ENCODE measurements around the gene ATRNL1.
A peak's percentile ranks its signal among the peaks of the same experiment; 100 is the strongest.
"Not testable (repeated sequence)": the region's sequence is repeated elsewhere in the genome, so short reads cannot be mapped to it uniquely, and the experiment has no call there.

Gene ATRNL1

DNA sequence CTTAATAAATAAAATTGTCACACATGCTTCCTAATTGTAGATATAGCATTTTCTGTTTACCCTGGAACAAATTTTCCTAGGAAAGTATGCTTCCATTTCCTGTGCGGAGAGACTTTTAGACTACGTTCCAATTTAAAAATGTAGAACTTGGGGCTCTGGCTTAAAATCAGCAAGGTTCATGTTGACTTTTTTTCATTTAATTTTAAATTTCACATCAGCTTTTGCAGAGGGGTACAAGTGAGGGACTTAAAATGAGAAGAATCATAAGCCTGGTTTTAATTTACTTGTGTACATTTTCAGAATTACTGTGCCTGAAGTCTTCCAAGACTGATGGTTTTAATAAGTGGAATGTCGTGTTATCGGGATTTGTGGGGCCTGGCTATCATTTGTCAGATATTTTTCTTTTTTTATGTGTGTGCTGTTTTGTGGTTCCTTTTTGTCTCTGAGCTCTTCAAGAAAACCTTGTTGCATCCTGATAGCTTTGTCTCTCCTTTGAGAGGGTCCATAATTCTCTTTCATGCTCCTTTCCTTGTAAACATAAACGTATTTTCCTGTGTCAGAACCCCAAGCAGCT, 8.8 kb upstream of the ATRNL1 start:
- H3K4me1 ChIP-seq (ENCODE audit: control insufficient read depth, insufficient read depth, low read length) = no peaks in the 10 kb centered on the region
- no peak overlapping the region for H3K4me3 ChIP-seq (ENCODE audit: insufficient read depth, low read depth, low read length)
- no peaks in the 10 kb centered on the region for H3K36me3 ChIP-seq (ENCODE audit: control insufficient read depth, insufficient read depth, low read length)
- no peaks in the 10 kb centered on the region for H3K27me3 ChIP-seq (ENCODE audit: control insufficient read depth, insufficient read depth, low read length, poor library complexity, severe bottlenecking)
- no peaks in the 10 kb centered on the region for H3K9me3 ChIP-seq (ENCODE audit: control insufficient read depth, low read length)
- no peak overlapping the region for H3K27ac ChIP-seq (ENCODE audit: insufficient read depth, low read depth, low read length, poor library complexity, severe bottlenecking)
- 95 to 97% methylated on average over 4 to 5 of the region's 5 CpGs for WGBS, 2 experiments

DNA sequence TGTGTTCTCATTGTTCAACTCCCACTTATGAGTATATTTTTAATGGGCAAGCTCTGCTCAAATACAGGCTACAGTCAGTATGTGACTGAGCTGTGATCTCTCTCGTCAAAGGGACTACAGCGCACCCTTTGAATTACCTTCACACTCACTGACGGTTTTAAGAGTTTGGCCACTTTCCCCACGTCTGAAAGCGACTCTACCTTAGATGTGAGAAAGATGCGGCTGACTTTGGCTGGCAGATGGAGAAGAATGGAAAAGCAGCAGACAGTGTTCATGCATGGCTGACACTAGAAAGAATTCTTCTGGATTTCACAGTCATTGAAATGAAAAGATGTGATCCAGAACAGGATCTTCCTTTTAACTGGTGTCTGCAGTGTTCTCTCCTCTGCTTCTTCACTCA, 2.0 kb upstream of the ATRNL1 start:
- Histone ChIP-seq H3K36me3 (ENCODE audit: control insufficient read depth, insufficient read depth, low read length) (no peaks in the 10 kb centered on the region), H3K27me3 (ENCODE audit: control insufficient read depth, insufficient read depth, low read length, poor library complexity, severe bottlenecking) (peaks cover 46% of the 10 kb centered on the region), H3K9me3 (ENCODE audit: control insufficient read depth, low read length) (no peaks in the 10 kb centered on the region), H3K27ac (ENCODE audit: insufficient read depth, low read depth, low read length, poor library complexity, severe bottlenecking) (no peak overlapping the region), H3K4me1 (ENCODE audit: control insufficient read depth, insufficient read depth, low read length) (no peaks in the 10 kb centered on the region), H3K4me3 (ENCODE audit: insufficient read depth, low read depth, low read length) (no peak overlapping the region)
- 70 to 79% methylated on average over 6 of the region's 6 CpGs for WGBS, 2 experiments

DNA sequence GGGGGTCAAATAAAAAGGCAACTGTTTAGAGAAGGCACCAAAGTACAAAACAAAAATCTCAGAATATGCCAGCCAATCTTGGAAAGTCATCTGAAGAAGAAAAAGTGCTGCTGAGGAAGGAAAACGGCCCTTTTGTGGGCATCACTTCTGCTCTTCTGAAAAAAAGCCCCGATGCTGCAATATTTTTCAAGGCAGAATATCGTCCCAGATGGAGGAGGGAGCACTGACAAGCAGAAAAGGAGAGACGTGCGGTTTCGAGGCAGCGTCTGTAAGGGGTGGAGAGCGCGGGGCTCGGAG, 959 bp upstream of the ATRNL1 start:
- no peak overlapping the region for H3K27ac ChIP-seq (ENCODE audit: insufficient read depth, low read depth, low read length, poor library complexity, severe bottlenecking)

DNA sequence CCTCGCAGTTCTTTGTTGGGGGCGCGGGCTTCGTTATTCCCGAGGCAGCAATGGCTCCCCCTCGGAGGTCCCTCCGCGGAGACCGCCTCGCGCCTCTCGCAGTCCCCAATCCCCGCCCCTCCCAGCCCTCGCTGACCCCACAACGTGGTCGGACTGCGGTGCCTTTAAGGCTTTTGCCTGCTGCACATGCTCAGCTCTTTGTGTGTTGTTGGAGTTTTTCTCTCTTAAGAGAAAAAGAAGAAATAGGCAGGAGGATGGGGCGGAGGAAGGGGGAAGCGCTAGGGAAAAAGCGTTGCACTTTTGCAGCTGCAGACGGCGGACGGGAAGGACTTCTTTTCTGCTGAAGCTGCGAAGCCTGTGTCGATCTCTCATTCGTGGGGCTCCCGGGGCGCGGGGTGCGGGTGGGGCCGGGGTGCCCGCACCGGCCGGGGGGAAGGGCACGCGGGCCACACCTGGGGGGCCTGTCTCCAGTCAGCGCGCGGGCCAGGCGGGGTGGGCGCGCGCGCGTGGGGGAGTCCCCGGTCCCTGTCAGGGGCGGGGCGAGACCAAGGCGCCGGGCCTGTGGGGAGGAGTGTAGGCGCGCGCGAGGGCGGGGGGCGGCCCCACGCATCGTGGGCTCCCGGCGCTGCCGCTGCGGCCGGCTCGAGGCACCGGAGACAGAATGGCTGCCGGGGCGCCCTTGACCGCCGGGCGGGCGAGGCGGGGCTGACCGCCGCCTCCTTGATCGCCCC, 445 bp upstream of the ATRNL1 start:
- Histone ChIP-seq H3K36me3 (ENCODE audit: control insufficient read depth, insufficient read depth, low read length) (no peaks in the 10 kb centered on the region), H3K4me1 (ENCODE audit: control insufficient read depth, insufficient read depth, low read length) (no peaks in the 10 kb centered on the region), H3K9me3 (ENCODE audit: control insufficient read depth, low read length) (no peaks in the 10 kb centered on the region), H3K27me3 (ENCODE audit: control insufficient read depth, insufficient read depth, low read length, poor library complexity, severe bottlenecking) (peaks cover 46% of the 10 kb centered on the region), H3K4me3 (ENCODE audit: insufficient read depth, low read depth, low read length) (peak overlapping the region; percentile 65), H3K27ac (ENCODE audit: insufficient read depth, low read depth, low read length, poor library complexity, severe bottlenecking) (peak overlapping the region; percentile 62)
- WGBS, 2 experiments = 0 to 1% methylated on average over 75 of the region's 75 CpGs

More for the DNA sequence above, 959 bp upstream of the ATRNL1 start:
- Histone ChIP-seq H3K4me1 (ENCODE audit: control insufficient read depth, insufficient read depth, low read length) (no peaks in the 10 kb centered on the region), H3K36me3 (ENCODE audit: control insufficient read depth, insufficient read depth, low read length) (no peaks in the 10 kb centered on the region), H3K27me3 (ENCODE audit: control insufficient read depth, insufficient read depth, low read length, poor library complexity, severe bottlenecking) (peaks cover 46% of the 10 kb centered on the region), H3K4me3 (ENCODE audit: insufficient read depth, low read depth, low read length) (peak overlapping the region; percentile 65), H3K9me3 (ENCODE audit: control insufficient read depth, low read length) (no peaks in the 10 kb centered on the region)
- WGBS, 2 experiments = 3 to 4% methylated on average over 10 of the region's 10 CpGs

DNA sequence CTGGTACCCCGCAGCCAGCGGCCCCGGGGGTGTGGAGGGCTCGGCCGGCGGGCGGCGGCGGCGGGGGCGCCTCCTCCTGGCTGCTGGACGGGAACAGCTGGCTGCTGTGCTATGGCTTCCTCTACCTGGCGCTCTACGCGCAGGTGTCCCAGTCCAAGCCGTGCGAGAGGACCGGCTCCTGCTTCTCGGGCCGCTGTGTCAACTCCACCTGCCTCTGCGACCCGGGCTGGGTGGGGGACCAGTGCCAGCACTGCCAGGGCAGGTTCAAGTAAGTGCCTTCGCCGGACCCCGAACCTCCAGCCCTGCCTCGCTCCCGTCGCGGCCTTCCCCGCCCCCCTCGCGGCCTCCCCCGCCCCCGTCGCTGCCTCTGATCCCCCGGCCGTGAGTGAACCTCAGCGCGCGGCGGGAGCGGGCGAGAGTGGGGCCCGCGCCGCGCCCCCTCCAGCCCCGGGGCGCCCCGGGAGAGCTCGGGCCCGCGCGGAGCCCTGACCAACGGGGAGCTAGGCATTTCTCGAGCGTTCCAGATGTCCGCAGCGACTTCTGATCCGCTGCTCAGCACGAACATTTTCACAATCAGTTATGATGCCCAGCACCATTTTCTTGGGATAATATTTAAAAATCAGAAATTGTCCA, 727 bp downstream of the ATRNL1 start:
- H3K4me1 ChIP-seq (ENCODE audit: control insufficient read depth, insufficient read depth, low read length) = no peaks in the 10 kb centered on the region
- H3K4me3 ChIP-seq (ENCODE audit: insufficient read depth, low read depth, low read length) = peak overlapping the region; percentile 65
- H3K27me3 ChIP-seq (ENCODE audit: control insufficient read depth, insufficient read depth, low read length, poor library complexity, severe bottlenecking) = peaks cover 46% of the 10 kb centered on the region
- 1% methylated on average over 59 to 61 of the region's 61 CpGs for WGBS, 2 experiments
- no peaks in the 10 kb centered on the region for H3K9me3 ChIP-seq (ENCODE audit: control insufficient read depth, low read length)
- no peaks in the 10 kb centered on the region for H3K36me3 ChIP-seq (ENCODE audit: control insufficient read depth, insufficient read depth, low read length)
- H3K27ac ChIP-seq (ENCODE audit: insufficient read depth, low read depth, low read length, poor library complexity, severe bottlenecking) = no peak overlapping the region

DNA sequence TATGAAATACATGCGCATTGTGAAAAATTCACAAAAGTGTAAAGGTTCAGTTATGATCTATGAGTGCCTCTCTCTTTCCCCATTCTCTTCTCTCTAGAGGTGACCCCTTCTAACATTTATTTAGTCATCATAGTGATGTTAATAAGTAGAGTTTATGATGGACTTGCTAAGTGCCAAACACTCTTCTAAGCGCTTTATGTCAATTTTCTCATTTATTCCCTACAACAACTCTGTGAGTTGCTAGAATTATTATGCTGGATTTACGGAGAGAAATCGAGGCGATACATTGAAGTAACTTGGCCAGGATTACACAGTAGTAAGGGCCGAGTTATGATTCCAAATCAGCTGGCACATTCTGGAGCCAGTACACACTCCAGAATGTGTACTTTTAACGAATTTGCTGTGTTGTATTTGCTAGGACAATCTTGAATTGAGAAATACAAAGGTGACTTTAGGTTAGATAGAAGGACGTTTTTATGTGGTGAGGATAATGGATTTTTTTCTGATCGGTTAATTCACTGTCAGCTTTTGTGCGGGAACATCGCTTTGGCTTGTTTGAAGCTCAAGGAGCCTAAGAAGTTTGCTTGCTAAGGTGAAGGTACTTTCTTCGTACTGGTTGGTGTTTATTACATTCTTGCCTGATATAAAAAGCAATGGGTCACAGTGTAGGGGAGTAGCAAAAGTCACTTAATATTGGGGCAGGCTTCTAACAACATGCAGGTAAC, 1.4 kb downstream of the ATRNL1 start:
- Histone ChIP-seq H3K4me1 (ENCODE audit: control insufficient read depth, insufficient read depth, low read length) (no peaks in the 10 kb centered on the region), H3K27ac (ENCODE audit: insufficient read depth, low read depth, low read length, poor library complexity, severe bottlenecking) (no peak overlapping the region), H3K9me3 (ENCODE audit: control insufficient read depth, low read length) (no peaks in the 10 kb centered on the region), H3K27me3 (ENCODE audit: control insufficient read depth, insufficient read depth, low read length, poor library complexity, severe bottlenecking) (peaks cover 46% of the 10 kb centered on the region), H3K36me3 (ENCODE audit: control insufficient read depth, insufficient read depth, low read length) (no peaks in the 10 kb centered on the region), H3K4me3 (ENCODE audit: insufficient read depth, low read depth, low read length) (peak overlapping the region; percentile 65)
- 82 to 84% methylated on average over 10 to 12 of the region's 12 CpGs for whole genome bisulfite sequencing, 2 experiments

DNA sequence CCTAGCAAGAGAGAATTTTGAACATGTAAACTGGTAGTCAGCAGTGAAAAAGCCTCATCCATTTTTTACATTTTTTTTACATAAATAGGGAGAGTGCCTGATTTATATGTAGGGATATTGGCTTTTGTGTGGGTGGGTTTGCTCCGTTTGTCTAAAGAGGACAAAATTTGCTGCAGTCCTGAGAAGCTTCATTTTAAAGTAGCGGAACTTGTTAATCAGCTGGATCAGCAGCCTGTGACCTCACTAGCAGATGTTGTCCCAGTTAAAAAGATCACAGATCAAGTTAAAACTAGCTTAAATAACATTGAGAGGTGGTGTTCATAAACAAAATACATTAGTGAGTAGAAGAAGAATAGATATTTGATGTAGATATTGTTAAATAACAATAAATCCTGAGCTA, 2.6 kb downstream of the ATRNL1 start:
- WGBS, 2 experiments = 63 to 68% methylated on average over 2 of the region's 2 CpGs
- H3K4me3 ChIP-seq (ENCODE audit: insufficient read depth, low read depth, low read length) = no peak overlapping the region

DNA sequence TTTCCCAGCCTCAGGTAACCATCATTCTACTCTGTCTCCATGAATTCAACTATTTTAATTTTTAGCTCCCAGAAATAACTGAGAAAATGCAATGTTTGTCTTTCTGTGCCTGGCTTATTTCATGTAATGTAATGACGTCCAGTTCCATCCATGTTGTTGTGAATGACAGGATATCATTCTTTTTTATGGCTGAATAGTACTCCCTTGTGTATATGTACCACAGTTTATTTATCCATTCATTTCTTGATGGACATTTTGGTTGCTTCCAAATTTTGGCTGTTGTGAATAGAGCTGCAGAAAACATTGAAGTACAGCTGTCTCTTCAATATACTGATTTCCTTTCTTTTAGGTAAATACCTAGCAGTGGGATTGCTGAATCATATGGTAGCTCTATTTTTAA, 10.5 kb downstream of the ATRNL1 start:
- Histone ChIP-seq H3K36me3 (ENCODE audit: control insufficient read depth, insufficient read depth, low read length) (no peaks in the 10 kb centered on the region), H3K27me3 (ENCODE audit: control insufficient read depth, insufficient read depth, low read length, poor library complexity, severe bottlenecking) (no peaks in the 10 kb centered on the region), H3K4me1 (ENCODE audit: control insufficient read depth, insufficient read depth, low read length) (no peaks in the 10 kb centered on the region), H3K9me3 (ENCODE audit: control insufficient read depth, low read length) (peaks cover 3% of the 10 kb centered on the region), H3K4me3 (ENCODE audit: insufficient read depth, low read depth, low read length) (no peak overlapping the region), H3K27ac (ENCODE audit: insufficient read depth, low read depth, low read length, poor library complexity, severe bottlenecking) (no peak overlapping the region)
- WGBS, 2 experiments = 71 to 91% methylated on average over 1 of the region's 1 CpG

More for the DNA sequence above, 2.6 kb downstream of the ATRNL1 start:
- Histone ChIP-seq H3K27ac (ENCODE audit: insufficient read depth, low read depth, low read length, poor library complexity, severe bottlenecking) (no peak overlapping the region), H3K4me1 (ENCODE audit: control insufficient read depth, insufficient read depth, low read length) (no peaks in the 10 kb centered on the region), H3K27me3 (ENCODE audit: control insufficient read depth, insufficient read depth, low read length, poor library complexity, severe bottlenecking) (peaks cover 46% of the 10 kb centered on the region), H3K36me3 (ENCODE audit: control insufficient read depth, insufficient read depth, low read length) (no peaks in the 10 kb centered on the region), H3K9me3 (ENCODE audit: control insufficient read depth, low read length) (no peaks in the 10 kb centered on the region)

DNA sequence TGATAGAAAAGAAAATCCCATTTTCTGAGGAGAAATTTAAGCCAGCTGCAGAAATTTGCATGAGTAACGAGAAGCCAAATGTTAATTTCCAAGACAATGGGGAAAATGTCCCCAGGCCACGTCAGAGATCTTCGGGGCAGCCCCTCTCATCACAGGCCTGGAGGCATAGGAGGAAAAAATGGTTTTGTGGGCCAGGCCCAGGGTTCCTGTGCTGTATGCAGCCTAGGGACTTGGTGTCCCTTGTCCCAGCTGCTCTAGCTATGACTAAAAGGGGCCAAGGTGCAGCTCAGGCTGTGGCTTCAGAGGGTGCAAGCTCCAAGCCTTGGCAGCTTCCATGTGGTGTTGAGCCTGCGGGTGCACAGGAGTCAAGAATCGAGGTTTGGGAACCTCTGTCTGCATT, 12.2 kb downstream of the ATRNL1 start:
- H3K4me1 ChIP-seq (ENCODE audit: control insufficient read depth, insufficient read depth, low read length); H3K36me3 ChIP-seq (ENCODE audit: control insufficient read depth, insufficient read depth, low read length); H3K9me3 ChIP-seq (ENCODE audit: control insufficient read depth, low read length); H3K27ac ChIP-seq (ENCODE audit: insufficient read depth, low read depth, low read length, poor library complexity, severe bottlenecking); H3K4me3 ChIP-seq (ENCODE audit: insufficient read depth, low read depth, low read length); H3K27me3 ChIP-seq (ENCODE audit: control insufficient read depth, insufficient read depth, low read length, poor library complexity, severe bottlenecking): not testable (repeated sequence)
- WGBS, 2 experiments = 87 to 91% methylated on average over 5 of the region's 5 CpGs

DNA sequence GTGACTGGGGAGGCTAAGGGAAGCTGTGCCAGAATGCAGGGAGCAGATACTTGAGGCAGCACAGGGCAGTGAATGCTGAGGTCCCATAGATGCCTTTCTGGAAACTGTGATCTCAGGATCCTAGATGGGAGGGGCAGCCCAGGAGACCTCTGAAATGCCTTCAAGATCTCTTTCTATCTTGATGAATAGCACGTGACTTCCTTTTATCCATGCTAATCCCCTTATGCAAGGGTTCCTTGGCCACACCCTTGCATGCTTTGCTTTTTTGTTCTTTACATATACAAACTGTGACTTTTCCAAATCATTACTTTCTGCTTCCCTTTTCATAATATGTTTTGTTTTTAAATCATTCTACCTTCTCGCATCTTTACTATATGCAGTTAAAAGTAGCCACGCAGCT, 14.7 kb downstream of the ATRNL1 start:
- 77 to 89% methylated on average over 3 of the region's 3 CpGs for WGBS, 2 experiments
- Histone ChIP-seq H3K4me3 (ENCODE audit: insufficient read depth, low read depth, low read length) (no peak overlapping the region), H3K9me3 (ENCODE audit: control insufficient read depth, low read length) (peaks cover 3% of the 10 kb centered on the region), H3K36me3 (ENCODE audit: control insufficient read depth, insufficient read depth, low read length) (no peaks in the 10 kb centered on the region), H3K27me3 (ENCODE audit: control insufficient read depth, insufficient read depth, low read length, poor library complexity, severe bottlenecking) (no peaks in the 10 kb centered on the region), H3K4me1 (ENCODE audit: control insufficient read depth, insufficient read depth, low read length) (no peaks in the 10 kb centered on the region), H3K27ac (ENCODE audit: insufficient read depth, low read depth, low read length, poor library complexity, severe bottlenecking) (no peak overlapping the region)
